Caco-2 (cell line): ENCODE results near the gene VAT1L. TPM values are rescaled to one million over a fixed set of nuclear protein-coding genes. Genes with fewer than 3 reads are reported as not detected.

Source experiments
- BruUV-seq: library from RNA; stranded (reverse); fragments of 400-500 nt; replicated peaks from 2 replicates; lab custom pipeline; 2021; lab: Mats Ljungman, UMichigan
- CTCF ChIA-PET: fragments of 300-600 bp; sonication (Branson Sonifier 250); formaldehyde crosslinking; loops from one replicate; lab custom pipeline; 2022; ENCODE audit warnings: antibody characterized with exemption; lab: Charles Lee
- POLR2A ChIA-PET: fragments of 300-600 bp; sonication (Branson Sonifier 250); formaldehyde crosslinking; loops from one replicate; lab custom pipeline; 2022; ENCODE audit warnings: antibody characterized with exemption; lab: Charles Lee
- DNase-seq, 2 experiments: peaks; one replicate each; pipeline versions ENCODE4 v3.0.0 to v3.0.0-alpha.2; 2020 to 2022
- H3K27me3 ChIP-seq: replicated peaks from 2 replicates; pipeline ENCODE4 v1.6.0; 2011; ENCODE audit warnings: low read length; ENCODE audit not compliant: control insufficient read depth, insufficient read depth
- H3K36me3 ChIP-seq: 2 replicates; pipeline ENCODE4 v1.5.1; 2011; ENCODE audit warnings: low read length; ENCODE audit not compliant: control insufficient read depth, insufficient read depth
- H3K4me1 ChIP-seq: fragments of 250-450 bp; sonication (Bioruptor Pico); 2 replicates; pipeline ENCODE4 v1.5.1; 2020; ENCODE audit warnings: mild to moderate bottlenecking
- H3K4me3 ChIP-seq: 2 replicates; pipeline ENCODE4 v1.5.1; 2011; ENCODE audit warnings: low read depth, mild to moderate bottlenecking, control low read depth, low read length
- H3K9me3 ChIP-seq: fragments of 250-450 bp; sonication (Bioruptor Pico); 2 replicates; pipeline ENCODE4 v1.5.1; 2020; ENCODE audit warnings: mild to moderate bottlenecking, moderate library complexity
- H3K27ac Mint-ChIP-seq: one replicate; pipeline ENCODE4 v1.8.0; 2022; ENCODE audit warnings: mixed read lengths; ENCODE audit not compliant: unreplicated experiment
- H3K27me3 Mint-ChIP-seq: one replicate; pipeline ENCODE4 v1.8.0; 2022; ENCODE audit warnings: mixed read lengths; ENCODE audit not compliant: insufficient read depth, unreplicated experiment
- H3K36me3 Mint-ChIP-seq: one replicate; pipeline ENCODE4 v1.8.0; 2022; ENCODE audit warnings: mild to moderate bottlenecking, mixed read lengths; ENCODE audit not compliant: insufficient read depth, unreplicated experiment
- H3K4me1 Mint-ChIP-seq: one replicate; pipeline ENCODE4 v1.8.0; 2022; ENCODE audit warnings: low read depth, mixed read lengths; ENCODE audit not compliant: unreplicated experiment
- H3K4me3 Mint-ChIP-seq: one replicate; pipeline ENCODE4 v1.8.0; 2022; ENCODE audit warnings: mild to moderate bottlenecking, moderate library complexity, mixed read lengths; ENCODE audit not compliant: unreplicated experiment
- H3K9me3 Mint-ChIP-seq: one replicate; pipeline ENCODE4 v1.8.0; 2022; ENCODE audit warnings: mixed read lengths; ENCODE audit not compliant: unreplicated experiment
- intact Hi-C: fragments of 100-400 bp; cut with micrococcal nuclease; formaldehyde crosslinking; loops from one replicate; pipeline ENCODE4 v1.10.0; 2022; ENCODE audit not compliant: unreplicated experiment
- total RNA-seq: library from RNA; stranded (reverse); gene quantifications from 2 replicates; pipeline ENCODE4 v1.2.3, GENCODE V29; 2022
- TF ChIP-seq, protein P1 (sequence below), 2 experiments: fragments of 200-600 bp in 1 of 2; IDR thresholded peaks; 1 replicate in 1 of 2; 2 replicates in 1 of 2; pipeline versions ENCODE4 v1.5.1 to v1.8.0; 2011 to 2022; ENCODE audit warnings: antibody characterized with exemption in 1 of 2, control low read depth in 1 of 2, inconsistent platforms in 1 of 2, low read depth in 1 of 2, low read length in 1 of 2, mild to moderate bottlenecking in 1 of 2, moderate library complexity in 1 of 2; ENCODE audit not compliant: insufficient read depth in 1 of 2, severe bottlenecking in 1 of 2, unreplicated experiment in 1 of 2

Gene VAT1L
- total RNA-seq, 1 experiment from 2014 or later, result not detected

DNA sequence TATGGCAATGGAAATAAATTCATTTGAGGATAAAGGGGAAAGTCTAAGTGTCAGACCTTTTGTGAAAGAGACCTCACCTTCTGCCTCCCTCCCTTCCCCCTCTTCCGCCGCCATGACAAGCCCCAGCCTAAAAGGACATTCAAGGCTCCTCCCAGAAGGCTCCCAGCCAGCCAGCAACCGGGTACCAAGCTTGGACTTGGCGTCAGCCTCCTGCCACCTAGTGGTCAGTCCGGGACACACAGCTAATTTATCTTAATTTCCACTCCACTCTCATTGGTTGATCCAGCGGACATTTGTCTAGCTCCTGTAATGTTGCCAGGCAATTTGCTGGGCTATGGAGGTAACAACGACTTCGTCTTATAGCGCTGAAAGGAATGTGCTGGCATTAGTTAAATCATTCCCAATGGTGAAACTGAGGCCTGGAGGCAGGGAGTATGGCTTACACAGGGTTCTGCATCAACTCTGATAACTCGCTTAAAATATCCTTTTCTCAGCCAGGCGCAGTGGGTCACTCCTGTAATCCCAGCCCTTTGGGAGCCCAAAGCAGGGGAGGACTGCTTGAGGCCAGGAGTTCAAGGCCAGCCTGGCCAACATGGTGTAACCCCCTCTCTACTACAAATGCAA is 214.7 kb downstream of the VAT1L start:
- intact Hi-C loops, result loop anchor here (1.0 kb wide), 2 partner anchors 52 to 328 kb away; no protein-coding TSS in a partner anchor
- POLR2A ChIA-PET, result interaction anchor here (0.7 kb wide), 1 partner anchor 97 kb away, joined by 3 read pairs; the partner anchor contains the start of gene WWOX
- H3K9me3 Mint-ChIP-seq, result no peaks in the 10 kb centered on the region

DNA sequence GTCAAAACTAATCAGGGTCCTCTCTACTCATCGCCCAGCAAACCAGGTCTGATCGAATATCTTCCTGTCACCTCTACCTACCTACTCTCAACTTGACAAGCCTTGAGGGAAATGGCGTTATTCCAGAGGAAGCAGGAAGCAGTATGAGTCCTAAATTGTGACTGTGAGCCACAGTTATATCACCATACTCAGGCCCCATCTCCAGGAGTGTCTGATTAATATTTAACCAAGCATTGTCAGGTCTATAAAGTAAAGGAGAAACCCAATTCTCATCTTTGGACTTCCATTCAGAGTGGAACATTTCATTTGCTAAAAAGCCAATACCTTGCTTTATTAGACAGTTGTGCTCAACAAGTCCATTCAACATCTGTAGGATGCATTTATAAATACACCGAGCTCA is 216.2 kb downstream of the VAT1L start:
- TF ChIP-seq, protein P1, sequence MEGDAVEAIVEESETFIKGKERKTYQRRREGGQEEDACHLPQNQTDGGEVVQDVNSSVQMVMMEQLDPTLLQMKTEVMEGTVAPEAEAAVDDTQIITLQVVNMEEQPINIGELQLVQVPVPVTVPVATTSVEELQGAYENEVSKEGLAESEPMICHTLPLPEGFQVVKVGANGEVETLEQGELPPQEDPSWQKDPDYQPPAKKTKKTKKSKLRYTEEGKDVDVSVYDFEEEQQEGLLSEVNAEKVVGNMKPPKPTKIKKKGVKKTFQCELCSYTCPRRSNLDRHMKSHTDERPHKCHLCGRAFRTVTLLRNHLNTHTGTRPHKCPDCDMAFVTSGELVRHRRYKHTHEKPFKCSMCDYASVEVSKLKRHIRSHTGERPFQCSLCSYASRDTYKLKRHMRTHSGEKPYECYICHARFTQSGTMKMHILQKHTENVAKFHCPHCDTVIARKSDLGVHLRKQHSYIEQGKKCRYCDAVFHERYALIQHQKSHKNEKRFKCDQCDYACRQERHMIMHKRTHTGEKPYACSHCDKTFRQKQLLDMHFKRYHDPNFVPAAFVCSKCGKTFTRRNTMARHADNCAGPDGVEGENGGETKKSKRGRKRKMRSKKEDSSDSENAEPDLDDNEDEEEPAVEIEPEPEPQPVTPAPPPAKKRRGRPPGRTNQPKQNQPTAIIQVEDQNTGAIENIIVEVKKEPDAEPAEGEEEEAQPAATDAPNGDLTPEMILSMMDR (IDR thresholded peaks at IDR 0.05; ENCODE audit: insufficient read depth in 1 of 2, low read depth in 1 of 2, low read length in 1 of 2, severe bottlenecking in 1 of 2, unreplicated experiment in 1 of 2), result no peak
- POLR2A ChIA-PET, result no interaction called here
- BruUV-seq, result no TSS peak
- CTCF ChIA-PET, result interaction anchor here (1.6 kb wide), 1 partner anchor 20 kb away, joined by 4 read pairs; no protein-coding TSS in a partner anchor
- no peaks in the 10 kb centered on the region for H3K27me3 ChIP-seq
- no peaks in the 10 kb centered on the region for H3K36me3 ChIP-seq
- no peaks in the 10 kb centered on the region for H3K4me1 ChIP-seq
- no peaks in the 10 kb centered on the region for H3K9me3 Mint-ChIP-seq
- no peak overlapping the region for H3K4me3 ChIP-seq
- no peak for DNase-seq
- no peak overlapping the region for H3K4me3 Mint-ChIP-seq
- no peaks in the 10 kb centered on the region for H3K27me3 Mint-ChIP-seq
- H3K36me3 Mint-ChIP-seq, result no peaks in the 10 kb centered on the region
- no peak overlapping the region for H3K27ac Mint-ChIP-seq
- no peaks in the 10 kb centered on the region for H3K9me3 ChIP-seq
- intact Hi-C loops, result no loop called here
- no peaks in the 10 kb centered on the region for H3K4me1 Mint-ChIP-seq

More for the DNA sequence above, 214.7 kb downstream of the VAT1L start:
- CTCF ChIA-PET, result interaction anchor here (0.6 to 1.6 kb wide), 12 partner anchors 12 to 420 kb away, joined by 3 to 8 read pairs (median 4); partner anchors contain the start of gene WWOX
- Histone ChIP-seq H3K27me3 (no peaks in the 10 kb centered on the region), H3K4me1 (no peaks in the 10 kb centered on the region), H3K4me3 (no peak overlapping the region), H3K9me3 (no peaks in the 10 kb centered on the region), H3K36me3 (no peaks in the 10 kb centered on the region)
- Mint-ChIP-seq H3K27me3 (no peaks in the 10 kb centered on the region), H3K27ac (no peak overlapping the region), H3K36me3 (no peaks in the 10 kb centered on the region), H3K4me1 (no peaks in the 10 kb centered on the region), H3K4me3 (no peak overlapping the region)
- TF ChIP-seq, protein P1 (IDR thresholded peaks at IDR 0.05; ENCODE audit: insufficient read depth in 1 of 2, low read depth in 1 of 2, low read length in 1 of 2, severe bottlenecking in 1 of 2, unreplicated experiment in 1 of 2), result peak; percentile 75 to 84
- DNase-seq, result peak; percentile 84 to 87
- no TSS peak for BruUV-seq

DNA sequence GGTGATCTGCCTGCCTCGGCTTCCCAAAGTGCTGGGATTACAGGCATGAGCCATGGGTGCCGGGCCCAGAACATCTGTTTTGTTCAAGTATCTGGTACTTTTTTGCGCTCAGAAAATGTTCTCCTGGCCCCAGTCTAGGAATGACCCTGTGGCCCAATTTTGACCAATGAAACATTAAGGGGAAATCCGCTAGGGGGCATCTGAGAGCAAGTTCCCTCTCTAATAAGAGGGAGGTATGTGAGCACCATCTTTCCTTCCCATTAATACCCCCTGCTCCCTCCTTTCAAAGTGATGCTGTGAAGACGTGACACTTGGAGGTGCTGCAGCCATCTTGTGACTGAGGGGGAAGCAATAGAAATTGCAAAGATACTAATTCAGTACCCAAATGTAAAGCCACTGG is 217.5 kb downstream of the VAT1L start:
- peak in 1 of 2 experiments; percentile 22 for DNase-seq
- CTCF ChIA-PET, result no interaction called here
- H3K4me3 Mint-ChIP-seq, result no peak overlapping the region

More for the DNA sequence above, 217.5 kb downstream of the VAT1L start:
- Histone ChIP-seq H3K4me3 (no peak overlapping the region), H3K27me3 (no peaks in the 10 kb centered on the region), H3K36me3 (no peaks in the 10 kb centered on the region), H3K4me1 (no peaks in the 10 kb centered on the region), H3K9me3 (no peaks in the 10 kb centered on the region)
- H3K27me3 Mint-ChIP-seq, result no peaks in the 10 kb centered on the region
- TF ChIP-seq, protein P1 (IDR thresholded peaks at IDR 0.05; ENCODE audit: insufficient read depth in 1 of 2, low read depth in 1 of 2, low read length in 1 of 2, severe bottlenecking in 1 of 2, unreplicated experiment in 1 of 2), result peak in 1 of 2 experiments; percentile 38
- intact Hi-C loops, result loop anchor here (1.0 kb wide), 1 partner anchor 88 kb away; no protein-coding TSS in a partner anchor
- POLR2A ChIA-PET, result no interaction called here
- no TSS peak for BruUV-seq
- H3K9me3 Mint-ChIP-seq, result no peaks in the 10 kb centered on the region
- H3K4me1 Mint-ChIP-seq, result no peaks in the 10 kb centered on the region
- no peak overlapping the region for H3K27ac Mint-ChIP-seq
- no peaks in the 10 kb centered on the region for H3K36me3 Mint-ChIP-seq
